Activated T-cell treated with anti-CD3 and anti-CD28 coated beads, Interleukin-2, amount 50 U/mL, for 1 hour (primary cell): ENCODE results near the gene TRIP13.

Experiments
- DNase-seq: peaks from one replicate; pipeline ENCODE4 v3.0.0-alpha.2; 2020

Gene TRIP13

DNA sequence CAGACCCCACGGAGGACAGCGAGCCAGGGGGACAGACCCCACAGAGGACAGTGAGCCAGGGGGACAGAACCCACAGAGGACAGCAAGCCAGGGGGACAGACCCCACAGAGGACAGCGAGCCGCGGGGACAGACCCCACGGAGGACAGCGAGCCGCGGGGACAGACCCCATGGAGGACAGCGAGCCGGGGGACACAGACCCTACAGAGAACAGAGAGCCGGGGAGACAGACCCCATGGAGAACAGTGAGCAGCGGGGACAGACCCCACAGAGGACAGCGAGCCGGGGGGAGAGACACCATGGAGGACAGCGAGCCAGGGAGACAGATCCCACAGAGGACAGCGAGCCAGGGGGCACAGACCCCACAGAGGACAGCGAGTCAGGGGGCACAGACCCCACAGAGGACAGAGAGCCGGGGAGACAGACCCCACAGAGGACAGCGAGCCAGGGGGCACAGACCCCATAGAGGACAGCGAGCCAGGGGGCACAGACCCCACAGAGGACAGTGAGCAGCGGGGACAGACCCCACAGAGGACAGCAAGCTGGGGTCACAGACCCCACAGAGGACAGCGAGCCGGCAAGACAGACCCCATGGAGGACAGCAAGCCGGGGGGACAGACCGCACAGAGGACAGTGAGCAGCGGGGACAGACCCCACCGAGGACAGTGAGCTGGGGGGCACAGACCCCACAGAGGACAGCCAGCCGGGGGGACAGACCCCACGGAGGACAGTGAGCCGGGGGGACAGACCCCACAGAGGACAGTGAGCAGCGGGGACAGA, 37.5 kb upstream of the TRIP13 start:
- no peak for DNase-seq

DNA sequence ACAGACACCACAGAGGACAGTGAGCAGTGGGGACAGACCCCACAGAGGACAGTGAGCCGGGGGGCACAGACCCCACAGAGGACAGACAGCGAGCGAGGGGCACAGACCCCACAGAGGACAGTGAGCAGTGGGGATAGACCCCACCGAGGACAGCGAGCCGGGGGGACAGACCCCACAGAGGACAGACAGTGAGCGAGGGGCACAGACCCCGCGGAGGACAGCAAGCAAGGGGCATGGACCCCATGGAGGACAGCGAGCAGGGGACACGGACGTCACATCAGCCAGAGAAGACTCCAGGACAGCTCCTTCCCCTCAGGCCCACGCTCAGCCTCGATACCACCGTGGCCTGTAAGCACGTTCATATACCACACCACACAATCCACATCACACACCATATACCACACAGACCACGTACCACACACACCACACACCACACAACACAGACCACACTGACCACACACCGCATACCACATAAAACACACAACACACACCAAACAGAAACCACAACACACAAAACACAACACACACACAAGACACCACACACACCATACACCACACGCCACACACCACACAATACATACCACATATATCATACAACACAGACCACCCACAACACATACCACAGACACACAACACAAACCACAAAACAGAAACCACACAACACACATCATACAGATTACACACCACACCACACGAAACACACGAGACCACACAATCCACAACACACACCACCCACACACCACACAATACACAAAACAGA, 36.7 kb upstream of the TRIP13 start:
- no peak for DNase-seq

DNA sequence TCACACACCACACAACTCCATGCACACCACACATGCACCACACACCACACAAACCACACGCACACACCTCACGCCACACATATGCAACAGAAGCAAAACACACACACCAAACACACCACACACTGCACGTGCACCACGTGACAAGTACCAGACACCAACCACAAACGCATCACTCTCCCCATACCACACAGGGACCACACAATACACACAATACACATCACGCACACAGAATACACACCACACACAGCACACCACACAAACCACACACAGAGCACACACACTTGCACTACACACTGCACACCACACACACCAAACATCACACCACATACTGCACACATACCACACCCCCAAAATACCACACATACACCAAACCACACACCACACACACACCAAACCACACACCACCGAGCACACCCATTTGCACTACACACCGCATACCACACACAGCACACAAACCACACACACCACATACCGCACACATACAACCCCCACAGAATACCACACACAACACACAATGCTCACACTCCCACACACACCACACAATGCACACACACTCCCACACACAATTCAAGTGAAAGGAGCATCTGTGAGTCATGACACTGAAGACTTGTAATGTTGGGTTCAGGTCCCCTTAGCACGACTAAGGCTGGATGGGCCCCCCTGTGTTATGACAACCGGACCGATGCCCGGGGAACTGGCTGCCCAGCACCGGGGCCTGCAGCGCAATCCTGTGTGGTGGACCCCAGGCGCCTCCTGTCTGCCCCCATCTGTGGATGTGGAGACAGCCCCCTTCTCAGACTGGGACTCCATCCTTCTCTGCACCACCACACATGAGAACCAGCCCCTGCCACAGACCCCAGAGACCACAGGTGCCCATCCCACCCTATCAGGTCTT, 35.9 kb upstream of the TRIP13 start:
- DNase-seq, result no peak

DNA sequence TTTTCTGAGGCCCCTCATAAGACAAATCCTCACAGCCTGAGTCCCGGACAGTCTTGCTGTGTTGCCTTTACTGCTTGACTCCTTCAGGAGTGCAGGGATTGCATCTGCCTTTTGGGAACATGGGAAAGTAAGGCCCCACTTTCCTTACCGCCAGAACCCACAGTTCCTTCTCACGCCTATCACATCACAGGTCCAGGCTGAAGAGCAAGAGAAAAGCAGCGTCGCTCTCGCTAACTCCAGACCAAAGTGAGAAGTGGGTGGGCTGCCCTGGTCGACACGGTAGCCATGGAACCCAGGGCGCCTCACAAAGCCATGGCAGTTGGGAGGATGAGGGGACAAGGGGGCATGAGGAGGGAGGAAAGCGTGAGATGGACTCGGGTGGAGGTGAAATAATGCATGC, 34.0 kb upstream of the TRIP13 start:
- no peak for DNase-seq

DNA sequence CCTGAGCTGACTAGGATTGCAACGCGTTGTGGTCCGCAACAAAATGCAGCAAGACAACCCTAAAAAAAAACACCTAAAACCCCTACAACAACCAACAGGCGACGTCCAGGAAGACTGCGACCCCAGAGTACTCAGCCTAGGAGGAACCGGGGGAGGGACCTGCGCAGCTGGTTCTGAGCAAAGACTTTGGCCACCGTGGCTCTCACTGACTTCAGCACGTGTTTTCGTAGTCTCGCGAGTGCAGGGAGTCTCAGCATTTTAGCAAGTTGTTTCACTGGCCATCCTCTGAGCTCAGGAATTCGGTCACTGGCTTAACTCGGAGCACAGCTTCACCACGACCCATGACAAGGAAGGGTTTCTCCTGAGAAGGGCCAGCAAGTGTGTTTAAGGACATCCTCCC, 33.3 kb upstream of the TRIP13 start:
- no peak for DNase-seq

DNA sequence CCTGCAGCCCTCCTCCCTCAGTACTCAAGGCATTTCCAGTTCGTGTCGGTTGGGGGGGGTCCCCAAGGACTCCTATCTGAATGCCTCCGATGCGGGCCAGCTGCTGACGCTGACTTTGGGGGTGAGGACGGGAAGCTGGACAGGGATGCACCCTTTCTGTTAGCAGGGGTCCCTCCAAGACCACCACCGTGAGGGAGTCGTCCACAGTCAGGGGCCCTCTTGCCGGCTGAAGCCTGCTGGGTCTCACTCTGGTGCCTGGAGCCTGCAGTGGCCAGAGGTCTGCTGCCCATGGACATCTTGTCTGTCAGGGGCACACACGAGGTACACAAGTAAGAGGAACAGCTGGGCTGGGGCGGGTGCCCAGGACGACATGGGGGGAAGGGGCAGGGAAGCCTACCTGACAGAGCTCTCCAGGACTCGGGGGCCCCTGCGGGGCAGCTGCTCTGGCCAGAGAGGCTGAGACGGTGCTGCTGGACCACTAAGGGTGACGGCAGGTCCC, 32.8 kb upstream of the TRIP13 start:
- no peak for DNase-seq

DNA sequence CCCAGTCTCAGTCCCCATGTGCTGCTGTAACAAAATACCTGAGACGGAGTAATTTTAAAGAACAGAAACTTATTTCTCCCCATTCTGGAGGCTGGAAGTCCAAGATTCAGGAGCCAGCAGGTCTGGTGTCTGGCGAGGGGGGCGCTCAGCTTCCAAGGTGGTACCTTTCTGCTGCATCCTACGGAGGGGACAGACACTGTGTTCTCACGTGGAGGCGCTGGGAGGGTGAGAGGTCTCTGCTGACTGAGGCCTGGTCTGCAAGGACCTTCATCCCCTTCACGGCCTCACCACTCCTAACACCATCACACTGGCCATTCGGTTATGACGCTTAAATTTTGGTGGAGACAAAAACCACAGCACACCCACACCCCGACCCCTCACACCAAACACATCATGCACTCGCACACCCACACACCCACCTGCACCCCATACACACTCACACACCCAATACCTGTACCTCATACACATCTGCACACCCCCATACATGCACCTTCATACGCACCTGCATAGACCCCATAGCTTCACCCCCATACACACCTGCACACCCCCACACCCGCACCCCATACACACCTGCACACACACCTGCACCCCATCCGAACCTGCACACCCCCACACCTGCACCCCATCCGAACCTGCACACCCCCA, 32.1 kb upstream of the TRIP13 start:
- no peak for DNase-seq

DNA sequence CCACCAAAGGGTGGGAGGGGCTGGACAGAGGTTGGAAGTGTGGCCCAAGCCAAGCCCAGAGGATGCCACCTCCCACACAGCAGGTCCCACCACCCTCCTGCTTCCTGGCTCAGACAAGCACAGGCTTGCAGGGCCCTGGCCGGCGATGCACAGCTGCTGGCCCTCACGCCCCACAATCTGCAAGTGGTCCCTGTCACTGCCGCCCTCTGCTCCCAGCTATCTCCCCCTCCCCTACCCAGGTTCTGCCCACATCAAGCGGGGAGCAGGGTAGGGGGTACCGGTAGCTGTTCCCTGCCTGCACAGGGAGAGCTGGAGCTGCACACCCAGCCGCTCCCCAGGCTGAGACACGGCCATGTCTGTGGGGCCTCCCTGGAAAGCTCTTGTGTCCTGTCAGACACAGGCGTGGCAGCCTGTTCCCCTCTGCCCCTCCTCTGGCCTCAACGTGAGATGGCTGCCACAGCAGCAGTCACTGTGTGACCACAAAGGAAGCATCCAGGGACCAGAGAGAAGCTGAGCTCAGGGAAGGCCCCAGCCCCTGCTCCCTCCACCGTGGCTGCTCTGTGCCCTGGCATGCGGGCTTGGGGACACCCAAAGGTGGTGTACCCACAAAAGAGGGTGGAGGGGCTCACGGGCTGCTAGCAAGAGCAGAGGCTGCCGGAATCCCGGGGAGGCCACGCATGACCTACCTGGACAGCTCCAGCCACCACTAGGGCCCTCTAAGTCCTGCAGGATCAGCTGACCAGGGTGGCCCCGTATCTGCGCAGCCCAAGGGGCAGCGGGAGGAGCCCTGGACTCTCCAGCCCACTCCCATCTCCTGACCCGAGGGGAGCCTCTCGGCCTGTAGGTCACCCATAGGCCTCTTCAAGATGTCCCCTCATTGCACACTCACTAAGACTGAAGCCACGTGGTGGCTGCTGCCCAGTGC, 31.0 kb upstream of the TRIP13 start:
- DNase-seq, result no peak

DNA sequence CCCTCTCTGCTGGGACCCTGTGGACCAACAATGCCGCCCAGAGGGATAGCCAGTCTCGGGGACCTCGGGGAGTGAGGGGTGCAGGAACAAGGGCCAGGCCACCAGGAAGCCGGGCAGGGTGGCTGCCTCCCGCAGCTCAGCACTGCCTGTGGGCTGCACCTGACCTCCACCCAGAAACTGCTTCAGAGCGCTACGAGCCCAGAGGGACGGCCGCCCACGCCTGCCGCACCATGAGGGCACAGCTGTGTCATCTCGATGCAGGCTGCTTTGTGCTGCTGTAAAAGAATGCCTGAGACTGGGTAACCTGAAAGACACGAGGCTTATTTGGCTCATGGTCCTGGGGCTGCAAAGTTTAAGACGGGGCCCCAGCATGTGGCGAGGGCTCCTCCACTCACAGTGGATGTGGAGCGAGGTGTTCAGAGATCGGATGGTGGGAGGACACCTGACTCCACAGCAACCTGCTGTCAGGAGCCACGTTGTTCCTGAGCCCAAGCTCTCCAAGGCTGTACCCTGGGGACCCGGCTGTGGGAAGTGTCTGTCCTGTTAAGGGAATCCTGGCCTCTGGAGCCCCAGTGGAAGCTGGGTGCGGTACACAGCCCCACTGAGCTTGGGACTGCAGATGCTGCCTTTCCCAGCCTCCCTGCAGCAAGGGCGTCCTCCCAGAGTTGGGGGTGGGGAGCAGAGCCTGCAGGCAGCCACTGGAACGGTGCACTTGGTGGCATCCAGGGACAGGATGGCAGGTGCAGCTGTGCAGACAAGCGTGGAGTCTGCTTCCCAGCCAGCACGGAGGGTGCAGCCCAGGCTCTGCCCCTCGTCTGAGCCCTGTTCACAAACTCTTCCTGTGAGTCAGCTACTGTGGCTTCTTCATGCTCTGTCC, 30.1 kb upstream of the TRIP13 start:
- DNase-seq, result no peak

DNA sequence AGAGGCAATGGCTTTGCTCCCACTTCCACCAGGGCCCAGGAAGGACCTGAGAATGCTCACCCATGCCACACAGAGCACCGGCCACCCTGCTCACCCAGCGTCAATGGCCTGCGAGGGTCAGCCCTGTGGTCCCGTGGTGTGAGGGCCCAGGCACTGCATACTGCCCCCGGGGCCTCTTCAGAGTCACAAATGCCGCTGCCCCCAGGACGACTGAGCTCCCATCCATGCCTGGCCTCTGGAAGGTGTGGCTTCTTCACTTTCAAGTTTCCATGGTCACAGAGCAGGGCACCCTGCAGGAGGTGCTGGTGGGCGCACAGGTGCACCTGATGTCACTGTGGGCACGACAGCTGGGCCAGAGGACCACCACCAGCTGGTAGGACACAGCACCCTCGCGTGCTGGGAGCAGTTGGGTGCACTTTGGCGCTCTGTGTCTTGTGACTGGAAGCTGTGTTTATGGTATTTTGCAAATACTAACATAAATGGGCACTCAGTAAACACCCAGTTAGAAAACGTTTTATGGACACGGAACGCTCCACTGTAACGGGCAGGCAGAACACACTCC, 29.4 kb upstream of the TRIP13 start:
- no peak for DNase-seq

DNA sequence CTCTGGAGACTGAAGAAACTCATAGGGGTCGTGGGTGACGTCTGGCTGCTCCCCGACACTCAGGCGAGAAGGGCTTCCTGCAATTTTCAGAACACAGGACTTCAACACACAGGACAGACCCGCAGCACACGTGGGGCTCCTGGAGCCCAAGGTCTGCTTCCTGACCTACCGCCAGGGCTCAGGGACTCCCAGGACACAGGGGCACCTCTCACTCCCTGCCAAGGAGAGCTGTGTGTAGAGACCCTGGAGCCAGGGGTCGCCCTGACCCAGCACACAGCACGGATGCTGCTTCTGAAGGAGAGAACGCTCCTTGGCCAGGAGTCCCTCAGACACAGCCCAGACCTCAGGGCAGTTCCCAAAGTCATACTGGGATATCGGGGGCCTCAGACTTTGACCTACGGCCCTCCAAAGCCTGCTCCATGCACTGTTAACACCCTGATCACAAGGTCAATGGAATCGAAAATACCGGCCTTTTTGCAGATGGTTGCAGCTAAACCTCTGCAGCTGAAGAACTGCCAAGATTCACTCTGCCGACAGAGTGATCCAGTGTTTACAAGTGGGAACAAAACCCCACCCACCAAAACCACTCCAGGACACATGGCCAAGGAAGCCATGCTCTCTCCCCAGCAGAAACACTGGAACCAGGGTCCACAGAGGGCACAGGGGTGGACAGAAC, 28.1 kb upstream of the TRIP13 start:
- no peak for DNase-seq

DNA sequence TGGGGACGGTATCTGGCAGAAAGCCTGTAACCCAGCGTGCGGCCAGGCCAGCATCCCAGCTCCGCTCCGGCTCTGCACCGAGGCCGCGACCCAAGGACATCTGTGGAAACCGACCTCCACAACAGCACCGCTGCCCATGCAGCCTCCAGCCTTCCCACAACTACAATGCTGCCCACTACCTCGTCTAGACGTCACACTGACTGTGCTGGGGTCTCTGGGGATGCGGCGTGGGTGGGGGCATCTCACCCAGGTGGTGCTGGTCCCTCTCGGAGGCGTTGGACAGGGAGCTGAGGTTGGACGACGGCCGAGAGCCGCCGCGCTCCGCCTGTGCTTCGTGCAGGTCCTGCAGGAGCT, 27.5 kb upstream of the TRIP13 start:
- no peak for DNase-seq

DNA sequence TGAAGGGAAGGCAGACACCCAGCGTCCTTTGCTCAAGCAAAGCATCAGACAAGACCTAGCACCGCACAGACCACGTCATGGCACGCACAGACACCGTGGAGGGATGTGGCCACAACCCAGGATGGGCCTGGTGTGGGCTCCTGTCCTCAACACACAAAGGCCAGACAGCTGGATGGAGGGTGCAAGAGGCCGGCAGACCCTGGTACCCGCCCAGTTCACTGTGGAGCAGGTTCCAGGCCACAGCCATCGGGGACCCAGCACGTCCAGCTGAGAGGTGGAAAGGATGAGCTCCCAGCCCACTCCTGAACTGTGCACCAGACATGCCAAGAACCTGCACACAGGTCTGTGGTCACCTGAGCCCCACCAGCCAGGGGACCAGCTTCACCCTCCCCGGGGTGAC, 26.9 kb upstream of the TRIP13 start:
- DNase-seq, result no peak

DNA sequence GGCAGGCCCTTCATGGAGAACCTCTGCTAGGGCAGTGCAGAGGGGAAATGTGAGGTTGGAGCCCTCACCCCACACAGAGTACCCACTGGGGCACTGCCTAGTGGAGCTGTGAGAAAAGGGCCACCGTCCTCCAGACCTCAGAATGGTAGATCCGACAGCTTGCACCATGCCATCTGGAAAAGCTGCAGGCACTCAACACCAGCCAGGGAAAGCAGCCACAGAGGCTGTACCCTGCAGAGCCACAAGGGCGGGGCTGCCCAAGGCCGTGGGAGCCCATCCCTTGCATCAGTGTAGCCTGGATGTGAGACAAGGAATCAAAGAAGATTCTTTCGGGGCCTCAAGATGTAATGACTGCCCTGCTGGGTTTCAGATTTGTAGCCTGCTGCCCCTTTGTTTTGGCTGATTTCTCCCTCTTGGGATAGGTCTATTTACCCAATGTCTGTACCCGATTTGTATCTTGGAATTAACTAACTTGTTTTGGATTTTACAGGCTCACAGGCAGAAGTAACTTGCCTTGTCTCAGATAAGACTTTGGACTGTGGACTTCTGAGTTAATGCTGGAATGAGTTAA, 25.3 kb upstream of the TRIP13 start:
- DNase-seq, result no peak

DNA sequence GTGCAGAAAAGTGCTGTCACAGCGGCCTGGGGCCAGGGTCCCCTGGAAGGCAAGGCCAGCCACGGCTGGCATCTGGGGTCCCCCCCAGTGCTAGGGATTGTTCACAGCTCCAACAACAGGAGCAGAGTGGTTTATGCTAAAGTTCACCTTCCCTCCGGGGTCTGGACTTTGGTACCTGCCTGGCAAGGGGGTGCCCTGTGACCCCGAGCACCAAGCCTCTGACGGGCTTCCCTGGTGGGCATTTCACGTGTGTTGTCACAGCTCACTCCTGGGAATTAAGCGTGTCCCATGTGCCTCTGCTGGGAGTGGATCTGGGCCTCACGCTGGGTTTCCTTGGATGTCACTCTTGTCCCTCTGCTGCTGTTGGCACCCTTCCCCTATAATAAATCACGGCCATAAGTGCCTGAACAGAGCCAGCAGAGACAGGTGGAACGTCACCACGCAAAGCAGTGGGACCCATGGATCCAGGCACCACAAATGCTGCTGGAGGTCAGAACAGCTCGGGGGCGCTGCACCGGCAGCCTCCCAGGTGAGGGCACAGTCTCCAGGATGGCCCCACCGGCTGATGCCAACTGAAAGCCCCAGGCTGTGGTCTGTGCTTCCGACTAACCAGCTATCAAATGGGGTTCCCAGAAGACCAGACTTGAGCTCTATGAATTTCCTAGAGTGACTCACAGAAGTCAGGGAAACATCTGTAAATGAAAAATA, 24.1 kb upstream of the TRIP13 start:
- DNase-seq, result no peak

DNA sequence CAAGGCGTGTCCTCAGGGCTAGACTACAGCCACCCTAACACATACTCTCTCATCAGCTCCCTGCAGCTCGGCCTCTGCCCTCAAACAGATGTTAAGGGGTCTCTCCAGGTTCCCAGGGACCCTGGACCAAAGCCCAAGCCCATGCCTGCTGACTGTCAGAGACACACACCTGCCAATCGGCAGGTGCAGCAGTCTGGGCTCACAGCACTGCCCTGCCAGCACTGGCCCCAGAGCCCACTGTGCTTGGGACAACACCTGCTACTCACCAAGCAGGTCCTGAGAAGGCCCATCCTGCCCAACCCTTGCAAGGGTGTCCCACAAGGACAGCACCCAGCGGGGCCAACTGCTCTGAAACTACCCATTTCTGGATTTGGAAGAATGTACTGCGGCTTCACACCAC, 21.7 kb upstream of the TRIP13 start:
- DNase-seq, result no peak

DNA sequence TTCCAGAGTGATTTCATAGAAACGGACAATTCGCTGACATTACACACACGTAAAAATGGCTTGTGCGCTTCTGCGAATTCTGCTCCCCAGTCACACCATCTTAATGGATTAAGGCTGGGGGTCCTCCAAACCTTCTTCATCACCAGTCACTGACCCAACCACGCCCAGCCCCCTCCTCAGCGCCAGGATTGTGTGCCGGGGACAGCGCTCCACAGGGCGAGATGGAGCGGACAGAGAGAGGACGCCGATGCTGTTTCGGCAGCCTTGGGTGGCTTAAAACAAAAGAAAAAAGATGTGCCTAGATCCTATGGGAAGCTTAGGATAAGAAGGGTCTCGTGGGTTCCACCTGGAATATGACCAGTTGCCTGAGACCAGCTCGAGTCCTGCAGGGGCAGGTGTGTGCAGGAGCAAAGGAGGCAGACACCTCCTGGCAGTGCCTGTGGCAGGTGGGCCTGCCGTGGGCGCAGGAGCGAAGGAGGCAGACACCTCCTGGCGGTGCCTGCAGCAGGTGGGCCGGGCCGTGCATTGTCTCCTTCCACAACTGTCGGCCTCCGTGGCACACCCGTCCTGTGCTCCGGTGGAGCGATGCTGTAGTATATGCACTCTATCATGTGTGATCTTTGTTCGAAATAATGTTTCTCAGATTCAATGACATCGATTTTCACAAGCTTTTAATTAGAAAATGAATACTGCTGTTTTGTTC, 20.9 kb upstream of the TRIP13 start:
- DNase-seq, result no peak

DNA sequence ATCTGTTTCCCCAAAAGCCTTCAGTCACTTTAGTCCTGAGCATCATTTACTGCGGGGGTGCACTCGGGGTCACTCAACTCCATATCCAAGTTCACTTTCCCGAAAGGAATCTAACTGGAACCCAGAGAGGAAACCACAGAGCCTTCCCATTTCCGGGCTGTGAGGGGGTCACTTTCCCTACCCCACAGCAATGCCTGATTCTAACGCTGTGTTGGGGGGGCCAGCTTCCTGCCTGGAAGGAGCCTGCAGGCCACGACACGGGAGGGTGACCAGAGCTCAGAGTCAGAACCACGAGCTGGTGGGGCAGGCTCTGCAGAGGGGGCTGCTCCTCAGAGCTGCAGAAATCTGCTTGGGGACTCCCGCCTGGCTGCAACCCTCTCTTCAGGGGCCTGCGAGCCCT, 20.4 kb upstream of the TRIP13 start:
- DNase-seq, result no peak
